ENCODE results near the gene SIGLEC5. TPM values are rescaled to one million over a fixed set of nuclear protein-coding genes. Genes with fewer than 3 reads are reported as not detected.

The SIGLEC5 gene
- total and polyA plus RNA-seq, 2 of the 13 experiments (the other 11 are each of a cell fraction or from before 2014, with no cell fraction given): not detected

DNA sequence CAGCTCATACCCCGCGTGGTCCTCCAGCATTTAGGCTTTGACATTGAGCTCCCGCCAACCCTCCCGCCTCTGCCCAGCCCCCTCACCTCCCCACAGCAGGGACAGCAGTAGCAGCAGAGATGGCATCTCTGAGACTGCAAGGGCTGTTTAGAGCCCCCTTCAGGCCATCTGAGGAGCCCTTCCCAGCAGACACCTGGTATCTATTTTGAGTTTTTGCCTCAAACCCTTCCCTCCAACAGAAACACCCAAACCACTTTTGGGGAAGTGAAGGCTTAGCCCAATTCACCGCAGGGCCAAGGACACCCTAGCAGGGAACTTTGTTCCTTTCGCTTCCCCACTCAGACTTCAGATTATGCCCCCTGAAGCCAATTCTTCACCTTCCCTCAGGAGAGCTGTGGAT, 65.4 kb downstream of the SIGLEC5 start:
- BruUV-seq (replicated peaks): no TSS peak
- in situ Hi-C loops (cut with HindIII; ENCODE audit: extremely low pct_ligation_motif_present, low pct_unique_long_range_greater_than_20kb) (no loop called here), intact Hi-C loops (cut with micrococcal nuclease; ENCODE audit: unreplicated experiment) (no loop called here)
- ChIA-PET CTCF (ENCODE audit: low intra/inter-chr PET ratio, low total read pairs) (no interaction called here), POLR2A (no interaction called here)
- TF ChIP-seq ZNF350 (CRISPR knock-in tag; IDR thresholded peaks at IDR 0.05; ENCODE audit: borderline replicate concordance, low read depth): no peak
- TF ChIP-seq ZSCAN31 (CRISPR knock-in tag; IDR thresholded peaks at IDR 0.05; ENCODE audit: low read depth): no peak
- TF ChIP-seq, protein P1, sequence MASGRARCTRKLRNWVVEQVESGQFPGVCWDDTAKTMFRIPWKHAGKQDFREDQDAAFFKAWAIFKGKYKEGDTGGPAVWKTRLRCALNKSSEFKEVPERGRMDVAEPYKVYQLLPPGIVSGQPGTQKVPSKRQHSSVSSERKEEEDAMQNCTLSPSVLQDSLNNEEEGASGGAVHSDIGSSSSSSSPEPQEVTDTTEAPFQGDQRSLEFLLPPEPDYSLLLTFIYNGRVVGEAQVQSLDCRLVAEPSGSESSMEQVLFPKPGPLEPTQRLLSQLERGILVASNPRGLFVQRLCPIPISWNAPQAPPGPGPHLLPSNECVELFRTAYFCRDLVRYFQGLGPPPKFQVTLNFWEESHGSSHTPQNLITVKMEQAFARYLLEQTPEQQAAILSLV (CRISPR knock-in tag; IDR thresholded peaks at IDR 0.05; ENCODE audit: borderline replicate concordance): no peak
- TF ChIP-seq MIXL1 (CRISPR knock-in tag; IDR thresholded peaks at IDR 0.05): no peak
- TF ChIP-seq ZNF337 (CRISPR knock-in tag; IDR thresholded peaks at IDR 0.05; ENCODE audit: borderline replicate concordance, low read depth): no peak
- TF ChIP-seq, protein P2, sequence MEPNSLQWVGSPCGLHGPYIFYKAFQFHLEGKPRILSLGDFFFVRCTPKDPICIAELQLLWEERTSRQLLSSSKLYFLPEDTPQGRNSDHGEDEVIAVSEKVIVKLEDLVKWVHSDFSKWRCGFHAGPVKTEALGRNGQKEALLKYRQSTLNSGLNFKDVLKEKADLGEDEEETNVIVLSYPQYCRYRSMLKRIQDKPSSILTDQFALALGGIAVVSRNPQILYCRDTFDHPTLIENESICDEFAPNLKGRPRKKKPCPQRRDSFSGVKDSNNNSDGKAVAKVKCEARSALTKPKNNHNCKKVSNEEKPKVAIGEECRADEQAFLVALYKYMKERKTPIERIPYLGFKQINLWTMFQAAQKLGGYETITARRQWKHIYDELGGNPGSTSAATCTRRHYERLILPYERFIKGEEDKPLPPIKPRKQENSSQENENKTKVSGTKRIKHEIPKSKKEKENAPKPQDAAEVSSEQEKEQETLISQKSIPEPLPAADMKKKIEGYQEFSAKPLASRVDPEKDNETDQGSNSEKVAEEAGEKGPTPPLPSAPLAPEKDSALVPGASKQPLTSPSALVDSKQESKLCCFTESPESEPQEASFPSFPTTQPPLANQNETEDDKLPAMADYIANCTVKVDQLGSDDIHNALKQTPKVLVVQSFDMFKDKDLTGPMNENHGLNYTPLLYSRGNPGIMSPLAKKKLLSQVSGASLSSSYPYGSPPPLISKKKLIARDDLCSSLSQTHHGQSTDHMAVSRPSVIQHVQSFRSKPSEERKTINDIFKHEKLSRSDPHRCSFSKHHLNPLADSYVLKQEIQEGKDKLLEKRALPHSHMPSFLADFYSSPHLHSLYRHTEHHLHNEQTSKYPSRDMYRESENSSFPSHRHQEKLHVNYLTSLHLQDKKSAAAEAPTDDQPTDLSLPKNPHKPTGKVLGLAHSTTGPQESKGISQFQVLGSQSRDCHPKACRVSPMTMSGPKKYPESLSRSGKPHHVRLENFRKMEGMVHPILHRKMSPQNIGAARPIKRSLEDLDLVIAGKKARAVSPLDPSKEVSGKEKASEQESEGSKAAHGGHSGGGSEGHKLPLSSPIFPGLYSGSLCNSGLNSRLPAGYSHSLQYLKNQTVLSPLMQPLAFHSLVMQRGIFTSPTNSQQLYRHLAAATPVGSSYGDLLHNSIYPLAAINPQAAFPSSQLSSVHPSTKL (CRISPR knock-in tag; IDR thresholded peaks at IDR 0.05): no peak
- TF ChIP-seq, protein P3, sequence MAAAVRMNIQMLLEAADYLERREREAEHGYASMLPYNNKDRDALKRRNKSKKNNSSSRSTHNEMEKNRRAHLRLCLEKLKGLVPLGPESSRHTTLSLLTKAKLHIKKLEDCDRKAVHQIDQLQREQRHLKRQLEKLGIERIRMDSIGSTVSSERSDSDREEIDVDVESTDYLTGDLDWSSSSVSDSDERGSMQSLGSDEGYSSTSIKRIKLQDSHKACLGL (CRISPR knock-in tag; IDR thresholded peaks at IDR 0.05): no peak
- no peak for TF ChIP-seq ZNF530 (CRISPR knock-in tag; IDR thresholded peaks at IDR 0.05; ENCODE audit: low read depth)
- no peak for TF ChIP-seq SPEN (CRISPR knock-in tag; IDR thresholded peaks at IDR 0.05; ENCODE audit: low read depth)
- no peak for TF ChIP-seq ZNF720 (CRISPR knock-in tag; IDR thresholded peaks at IDR 0.05)
- no peak for TF ChIP-seq ZSCAN20 (CRISPR knock-in tag; IDR thresholded peaks at IDR 0.05; ENCODE audit: borderline replicate concordance)
- TF ChIP-seq ZNF549 (CRISPR knock-in tag; IDR thresholded peaks at IDR 0.05): no peak
- no peak for TF ChIP-seq NR1H2 (CRISPR knock-in tag; IDR thresholded peaks at IDR 0.05; ENCODE audit: borderline replicate concordance, low read depth)
- TF ChIP-seq ZNF879 (CRISPR knock-in tag; IDR thresholded peaks at IDR 0.05): no peak
- TF ChIP-seq POLR2A (IDR thresholded peaks at IDR 0.05; ENCODE audit: insufficient read depth in 1 of 2, low read depth in 2 of 2, low read length in 2 of 2): no peak
- no peak for TF ChIP-seq ASH2L (IDR thresholded peaks at IDR 0.05; ENCODE audit: insufficient read length, low read depth, low read length)
- TF ChIP-seq, protein P4, sequence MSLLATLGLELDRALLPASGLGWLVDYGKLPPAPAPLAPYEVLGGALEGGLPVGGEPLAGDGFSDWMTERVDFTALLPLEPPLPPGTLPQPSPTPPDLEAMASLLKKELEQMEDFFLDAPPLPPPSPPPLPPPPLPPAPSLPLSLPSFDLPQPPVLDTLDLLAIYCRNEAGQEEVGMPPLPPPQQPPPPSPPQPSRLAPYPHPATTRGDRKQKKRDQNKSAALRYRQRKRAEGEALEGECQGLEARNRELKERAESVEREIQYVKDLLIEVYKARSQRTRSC (CRISPR knock-in tag; IDR thresholded peaks at IDR 0.05; ENCODE audit: low read depth): no peak
- TF ChIP-seq, protein P5, sequence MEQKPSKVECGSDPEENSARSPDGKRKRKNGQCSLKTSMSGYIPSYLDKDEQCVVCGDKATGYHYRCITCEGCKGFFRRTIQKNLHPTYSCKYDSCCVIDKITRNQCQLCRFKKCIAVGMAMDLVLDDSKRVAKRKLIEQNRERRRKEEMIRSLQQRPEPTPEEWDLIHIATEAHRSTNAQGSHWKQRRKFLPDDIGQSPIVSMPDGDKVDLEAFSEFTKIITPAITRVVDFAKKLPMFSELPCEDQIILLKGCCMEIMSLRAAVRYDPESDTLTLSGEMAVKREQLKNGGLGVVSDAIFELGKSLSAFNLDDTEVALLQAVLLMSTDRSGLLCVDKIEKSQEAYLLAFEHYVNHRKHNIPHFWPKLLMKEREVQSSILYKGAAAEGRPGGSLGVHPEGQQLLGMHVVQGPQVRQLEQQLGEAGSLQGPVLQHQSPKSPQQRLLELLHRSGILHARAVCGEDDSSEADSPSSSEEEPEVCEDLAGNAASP (CRISPR knock-in tag; IDR thresholded peaks at IDR 0.05; ENCODE audit: borderline replicate concordance): no peak
- TF ChIP-seq ERF (CRISPR knock-in tag; IDR thresholded peaks at IDR 0.05): no peak
- ATAC-seq (no peak), DNase-seq (ENCODE audit: low spot score) (no peak), FAIRE-seq (no peak)
- Histone ChIP-seq H3K27me3 (ENCODE audit: control insufficient read depth in 1 of 2, insufficient read depth in 2 of 2, low read length in 2 of 2) (peaks cover 1 to 4% of the 10 kb centered on the region in 2 experiments; a peak in 2 of 5 replicates), H4K20me1 (ENCODE audit: insufficient read depth, low read length) (no peaks in the 10 kb centered on the region), H3K4me2 (ENCODE audit: low read depth, low read length) (no peak overlapping the region), H3K36me3 (replicated peaks in 1 of 2; ENCODE audit: control insufficient read depth in 1 of 2, insufficient read depth in 2 of 2, low read length in 2 of 2) (no peaks in the 10 kb centered on the region), H3K9ac (ENCODE audit: insufficient read depth, low read depth, low read length) (no peak overlapping the region), H3K4me3 (replicated peaks in 1 of 3; ENCODE audit: insufficient read depth in 1 of 3, low read depth in 2 of 3, low read length in 3 of 3) (no peak overlapping the region), H3K9me3 (ENCODE audit: low read length) (no peaks in the 10 kb centered on the region), H3K4me1 (ENCODE audit: insufficient read depth, low read length) (no peaks in the 10 kb centered on the region), H3K79me2 (ENCODE audit: insufficient read depth, low read length) (no peaks in the 10 kb centered on the region), H3K27ac (ENCODE audit: extremely low read length, insufficient read depth, low read length) (no peak overlapping the region), H2AFZ (ENCODE audit: low read length) (no peak overlapping the region)
- WGBS (ENCODE audit: low lambda C conversion rate): 4% methylated on average over 2 of the region's 6 CpGs
